Dendritic cell treated with granulocyte-macrophage colony-stimulating factor and Interleukin-4, amounts not matched to agents 40 ng/mL and 50 ng/mL, for 4 days (primary cell): ENCODE data around the gene AOAH.
"Not testable (repeated sequence)": the region's sequence is repeated elsewhere in the genome, so short reads cannot be mapped to it uniquely, and the experiment has no call there.

Experiments used
- H3K27ac Mint-ChIP-seq: one replicate; pipeline ENCODE4 v1.8.0; 2022; ENCODE audit warnings: mild to moderate bottlenecking, mixed read lengths
- H3K27me3 Mint-ChIP-seq: one replicate; pipeline ENCODE4 v1.8.0; 2022; ENCODE audit warnings: mild to moderate bottlenecking, mixed read lengths
- H3K36me3 Mint-ChIP-seq: one replicate; pipeline ENCODE4 v1.8.0; 2022; ENCODE audit warnings: low read depth, mixed read lengths
- H3K4me1 Mint-ChIP-seq: one replicate; pipeline ENCODE4 v1.8.0; 2022; ENCODE audit warnings: low read depth, mixed read lengths
- H3K4me3 Mint-ChIP-seq: one replicate; pipeline ENCODE4 v1.8.0; 2022; ENCODE audit warnings: mild to moderate bottlenecking, moderate library complexity, mixed read lengths
- H3K9me3 Mint-ChIP-seq: one replicate; pipeline ENCODE4 v1.8.0; 2022; ENCODE audit warnings: mixed read lengths
- intact Hi-C: fragments of 100-400 bp; cut with micrococcal nuclease; formaldehyde crosslinking; loops from one replicate; pipeline ENCODE4 v1.15.0; 2022

AOAH gene

GRCh38 chr7:36652431-36652830, 71.9 kb downstream of the AOAH start:
- Mint-ChIP-seq H3K36me3 (peaks cover 86% of the 10 kb centered on the region), H3K4me1 (peaks cover 72% of the 10 kb centered on the region), H3K27ac (peak overlapping the region; percentile 37), H3K27me3 (no peaks in the 10 kb centered on the region), H3K9me3 (no peaks in the 10 kb centered on the region), H3K4me3 (no peak overlapping the region)
- intact Hi-C loops, result no loop called here

GRCh38 chr7:36651404-36651803, 72.9 kb downstream of the AOAH start:
- H3K27ac Mint-ChIP-seq, result peak overlapping the region; percentile 37
- H3K27me3 Mint-ChIP-seq, result no peaks in the 10 kb centered on the region
- no peak overlapping the region for H3K4me3 Mint-ChIP-seq
- H3K4me1 Mint-ChIP-seq, result peaks cover 64% of the 10 kb centered on the region
- no peaks in the 10 kb centered on the region for H3K9me3 Mint-ChIP-seq
- intact Hi-C loops, result no loop called here
- peaks cover 88% of the 10 kb centered on the region for H3K36me3 Mint-ChIP-seq

- Mint-ChIP-seq H3K4me1 (peaks cover 59% of the 10 kb centered on the region), H3K4me3 (no peak overlapping the region), H3K27ac (peak overlapping the region; percentile 37), H3K9me3 (no peaks in the 10 kb centered on the region), H3K36me3 (peaks cover 88% of the 10 kb centered on the region), H3K27me3 (no peaks in the 10 kb centered on the region)
- intact Hi-C loops, result no loop called here
These were observed 73.5 kb downstream of the AOAH start for GRCh38 chr7:36650766-36651312.

GRCh38 chr7:36650320-36650719, 74.0 kb downstream of the AOAH start:
- intact Hi-C loops, result no loop called here
- Mint-ChIP-seq H3K36me3 (peaks cover 88% of the 10 kb centered on the region), H3K4me3 (no peak overlapping the region), H3K9me3 (no peaks in the 10 kb centered on the region), H3K4me1 (peaks cover 54% of the 10 kb centered on the region), H3K27ac (peak overlapping the region; percentile 37), H3K27me3 (no peaks in the 10 kb centered on the region)

GRCh38 chr7:36649319-36649718, 75.0 kb downstream of the AOAH start:
- Mint-ChIP-seq H3K4me1 (peaks cover 44% of the 10 kb centered on the region), H3K36me3 (peaks cover 85% of the 10 kb centered on the region)
- H3K27ac Mint-ChIP-seq, intact Hi-C loops, H3K4me3 Mint-ChIP-seq, H3K27me3 Mint-ChIP-seq, H3K9me3 Mint-ChIP-seq: not testable (repeated sequence)

- peaks cover 84% of the 10 kb centered on the region for H3K36me3 Mint-ChIP-seq
- no peaks in the 10 kb centered on the region for H3K9me3 Mint-ChIP-seq
- no peak overlapping the region for H3K4me3 Mint-ChIP-seq
- intact Hi-C loops, result no loop called here
- no peaks in the 10 kb centered on the region for H3K27me3 Mint-ChIP-seq
- H3K4me1 Mint-ChIP-seq, result peaks cover 40% of the 10 kb centered on the region
- no peak overlapping the region for H3K27ac Mint-ChIP-seq
These were observed 75.9 kb downstream of the AOAH start for GRCh38 chr7:36648441-36648840.

GRCh38 chr7:36644625-36645422, 79.5 kb downstream of the AOAH start:
- Mint-ChIP-seq H3K4me3 (no peak overlapping the region), H3K27ac (peak overlapping the region; percentile 41)
- intact Hi-C loops, result no loop called here

GRCh38 chr7:36642414-36642813, 81.9 kb downstream of the AOAH start:
- H3K4me1 Mint-ChIP-seq, result peaks cover 31% of the 10 kb centered on the region
- no peaks in the 10 kb centered on the region for H3K9me3 Mint-ChIP-seq
- H3K36me3 Mint-ChIP-seq, result peaks cover 87% of the 10 kb centered on the region
- H3K27me3 Mint-ChIP-seq, result no peaks in the 10 kb centered on the region
- no peak overlapping the region for H3K27ac Mint-ChIP-seq
- intact Hi-C loops, result no loop called here
- H3K4me3 Mint-ChIP-seq, result no peak overlapping the region

More at GRCh38 chr7:36644625-36645422, 79.5 kb downstream of the AOAH start:
- Mint-ChIP-seq H3K9me3 (no peaks in the 10 kb centered on the region), H3K27me3 (no peaks in the 10 kb centered on the region), H3K4me1 (peaks cover 28% of the 10 kb centered on the region), H3K36me3 (peaks cover 82% of the 10 kb centered on the region)

GRCh38 chr7:36642010-36642409, 82.3 kb downstream of the AOAH start:
- intact Hi-C loops, result no loop called here
- Mint-ChIP-seq H3K36me3 (peaks cover 87% of the 10 kb centered on the region), H3K27ac (peak overlapping the region; percentile 66), H3K4me3 (no peak overlapping the region), H3K4me1 (peaks cover 31% of the 10 kb centered on the region), H3K9me3 (no peaks in the 10 kb centered on the region), H3K27me3 (no peaks in the 10 kb centered on the region)

GRCh38 chr7:36640682-36641081, 83.6 kb downstream of the AOAH start:
- H3K4me1 Mint-ChIP-seq, result peaks cover 31% of the 10 kb centered on the region
- no peaks in the 10 kb centered on the region for H3K27me3 Mint-ChIP-seq
- H3K4me3 Mint-ChIP-seq, result no peak overlapping the region
- H3K36me3 Mint-ChIP-seq, result peaks cover 87% of the 10 kb centered on the region
- H3K27ac Mint-ChIP-seq, result peak overlapping the region; percentile 62
- intact Hi-C loops, result no loop called here
- no peaks in the 10 kb centered on the region for H3K9me3 Mint-ChIP-seq

- H3K4me3 Mint-ChIP-seq, result no peak overlapping the region
- peaks cover 87% of the 10 kb centered on the region for H3K36me3 Mint-ChIP-seq
- no peaks in the 10 kb centered on the region for H3K27me3 Mint-ChIP-seq
- H3K27ac Mint-ChIP-seq, result peak overlapping the region; percentile 62
- no peaks in the 10 kb centered on the region for H3K9me3 Mint-ChIP-seq
- peaks cover 31% of the 10 kb centered on the region for H3K4me1 Mint-ChIP-seq
- intact Hi-C loops, result no loop called here
These were observed 84.5 kb downstream of the AOAH start for GRCh38 chr7:36639826-36640225.

- H3K4me1 Mint-ChIP-seq, result peaks cover 28% of the 10 kb centered on the region
- H3K9me3 Mint-ChIP-seq, result no peaks in the 10 kb centered on the region
- H3K27me3 Mint-ChIP-seq, result no peaks in the 10 kb centered on the region
- no peak overlapping the region for H3K4me3 Mint-ChIP-seq
- intact Hi-C loops, result no loop called here
- no peak overlapping the region for H3K27ac Mint-ChIP-seq
- peaks cover 91% of the 10 kb centered on the region for H3K36me3 Mint-ChIP-seq
These were observed 85.6 kb downstream of the AOAH start for GRCh38 chr7:36638586-36639263.

- no peak overlapping the region for H3K27ac Mint-ChIP-seq
- intact Hi-C loops, result no loop called here
- peaks cover 22% of the 10 kb centered on the region for H3K4me1 Mint-ChIP-seq
- H3K4me3 Mint-ChIP-seq, result no peak overlapping the region
- H3K27me3 Mint-ChIP-seq, result no peaks in the 10 kb centered on the region
- no peaks in the 10 kb centered on the region for H3K9me3 Mint-ChIP-seq
- peaks cover 91% of the 10 kb centered on the region for H3K36me3 Mint-ChIP-seq
These were observed 86.2 kb downstream of the AOAH start for GRCh38 chr7:36638140-36638539.

- Mint-ChIP-seq H3K27ac (no peak overlapping the region), H3K27me3 (no peaks in the 10 kb centered on the region), H3K4me1 (peaks cover 20% of the 10 kb centered on the region), H3K4me3 (no peak overlapping the region), H3K36me3 (peaks cover 94% of the 10 kb centered on the region), H3K9me3 (no peaks in the 10 kb centered on the region)
- intact Hi-C loops, result no loop called here
These were observed 86.9 kb downstream of the AOAH start for GRCh38 chr7:36637417-36637816.
